A549 treated with AZD2906 at 1 μM for 4 hours (cell line): ENCODE results near the gene LAX1. TPM values are rescaled to one million over a fixed set of nuclear protein-coding genes. Genes with fewer than 3 reads are reported as not detected.

ENCODE experiments used
- total RNA-seq: library from RNA; stranded (reverse); fragments of 200-300 nt; extraction: Qiagen RNA extraction; gene quantifications from 5 replicates; pipeline ENCODE4 v1.2.3, GENCODE V29; 2022

The LAX1 gene, protein sequence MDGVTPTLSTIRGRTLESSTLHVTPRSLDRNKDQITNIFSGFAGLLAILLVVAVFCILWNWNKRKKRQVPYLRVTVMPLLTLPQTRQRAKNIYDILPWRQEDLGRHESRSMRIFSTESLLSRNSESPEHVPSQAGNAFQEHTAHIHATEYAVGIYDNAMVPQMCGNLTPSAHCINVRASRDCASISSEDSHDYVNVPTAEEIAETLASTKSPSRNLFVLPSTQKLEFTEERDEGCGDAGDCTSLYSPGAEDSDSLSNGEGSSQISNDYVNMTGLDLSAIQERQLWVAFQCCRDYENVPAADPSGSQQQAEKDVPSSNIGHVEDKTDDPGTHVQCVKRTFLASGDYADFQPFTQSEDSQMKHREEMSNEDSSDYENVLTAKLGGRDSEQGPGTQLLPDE
- total RNA-seq = 0.11 TPM in 1 of 5 replicates, not detected in the others

GRCh38 chr1:203765029-203765837 lies at the start of gene LAX1:
LAX1 (plus strand) TSS chr1:203765183; CDS start chr1:203765566, 383 bp downstream.

DNA sequence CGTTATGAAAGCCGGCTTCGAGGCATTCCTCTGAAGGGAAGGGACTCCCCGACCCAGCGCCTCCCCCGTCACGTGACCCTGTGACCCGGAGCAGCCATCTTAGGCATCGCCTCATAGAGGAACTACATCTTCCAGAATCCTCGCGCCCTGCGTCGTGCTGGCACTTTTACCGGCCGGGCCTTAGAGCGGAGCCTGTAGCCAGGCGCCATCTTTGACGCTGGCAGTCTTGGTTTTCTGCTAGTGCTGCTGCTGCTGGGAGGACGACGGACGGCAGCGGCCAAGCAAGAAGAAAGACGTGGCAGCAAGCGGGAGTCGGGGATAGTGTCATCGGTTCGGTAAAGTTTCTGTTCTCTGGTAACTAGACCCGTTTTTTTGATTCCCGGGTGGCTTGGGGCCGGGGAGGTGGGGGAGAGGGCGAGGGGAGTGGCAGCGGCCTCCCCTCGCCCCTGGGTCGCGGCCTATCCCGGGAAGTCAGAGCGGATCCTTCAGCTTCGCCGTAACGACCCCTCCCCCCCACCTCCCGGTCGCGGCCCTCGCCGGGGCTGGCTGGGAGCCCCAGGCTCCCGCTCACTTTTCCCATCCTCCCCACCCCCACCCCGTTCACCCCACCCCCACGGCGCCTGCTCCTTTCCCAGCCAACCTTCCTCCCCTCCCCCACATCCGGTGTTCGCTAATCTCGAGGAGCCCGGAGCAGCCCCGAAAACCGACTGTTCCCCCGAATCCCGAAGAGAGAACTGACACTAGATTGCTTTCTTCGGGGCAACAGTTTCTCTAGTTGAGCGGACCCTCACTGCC lies 30.7 kb downstream of the LAX1 start, which contains the start of the genes ZBED6 and ZC3H11A:
TSS of gene ZBED6 (plus strand) at position 183 of the 795 bp plus-strand sequence. CDS start 1,900 bp downstream, outside the sequence.
TSS of gene ZC3H11A (plus strand) at position 183 of the 795 bp plus-strand sequence. CDS start 21,448 bp downstream, outside the sequence.

Other genes with a start within 250 kb of the LAX1 start
- 16.3 to 25.8 TPM (median 21.3 TPM) in 5 replicates for gene ATP2B4, start 138.4 kb upstream of the LAX1 start, total RNA-seq
- 1.6 to 4.0 TPM (median 2.8 TPM) in 5 replicates for gene ZBED6, start 30.4 kb downstream of the LAX1 start, total RNA-seq
- 36.5 to 53.6 TPM (median 38.4 TPM) in 5 replicates for gene ZC3H11A, start 30.4 kb downstream of the LAX1 start, total RNA-seq
- gene SNRPE, start 96.4 kb downstream of the LAX1 start, total RNA-seq = 146 to 253 TPM (median 236 TPM) in 5 replicates